ENCODE measurements around the gene EYA2.

GRCh38 chr20:46893877-46894578 is 615 bp upstream of the EYA2 start:
- TF ChIP-seq POLR2A (IDR thresholded peaks at IDR 0.05) (no peak), CTCF (IDR thresholded peaks at IDR 0.05) (no peak), EP300 (IDR thresholded peaks at IDR 0.05) (no peak), POLR2AphosphoS5 (IDR thresholded peaks at IDR 0.05) (no peak)

Measured in sigmoid colon (tissue), 4 donors.